VCaP (cell line): Measurements from ENCODE around the gene ENSA.
"Not testable (repeated sequence)": the region's sequence is repeated elsewhere in the genome, so short reads cannot be mapped to it uniquely, and the experiment has no call there.

Source experiments
- H3K27ac ChIP-seq: fragments of 450-650 bp; 2 replicates; pipeline ENCODE4 v1.5.1; 2017
- TF ChIP-seq, protein P1 (sequence below): fragments of 450-650 bp; conservative IDR thresholded peaks from 2 replicates; pipeline ENCODE4 v1.5.1; 2017; ENCODE audit warnings: mild to moderate bottlenecking, moderate library complexity

Gene ENSA

GRCh38 chr1:150612014-150612345 is 17.4 kb downstream of the ENSA start:
- TF ChIP-seq, protein P1, sequence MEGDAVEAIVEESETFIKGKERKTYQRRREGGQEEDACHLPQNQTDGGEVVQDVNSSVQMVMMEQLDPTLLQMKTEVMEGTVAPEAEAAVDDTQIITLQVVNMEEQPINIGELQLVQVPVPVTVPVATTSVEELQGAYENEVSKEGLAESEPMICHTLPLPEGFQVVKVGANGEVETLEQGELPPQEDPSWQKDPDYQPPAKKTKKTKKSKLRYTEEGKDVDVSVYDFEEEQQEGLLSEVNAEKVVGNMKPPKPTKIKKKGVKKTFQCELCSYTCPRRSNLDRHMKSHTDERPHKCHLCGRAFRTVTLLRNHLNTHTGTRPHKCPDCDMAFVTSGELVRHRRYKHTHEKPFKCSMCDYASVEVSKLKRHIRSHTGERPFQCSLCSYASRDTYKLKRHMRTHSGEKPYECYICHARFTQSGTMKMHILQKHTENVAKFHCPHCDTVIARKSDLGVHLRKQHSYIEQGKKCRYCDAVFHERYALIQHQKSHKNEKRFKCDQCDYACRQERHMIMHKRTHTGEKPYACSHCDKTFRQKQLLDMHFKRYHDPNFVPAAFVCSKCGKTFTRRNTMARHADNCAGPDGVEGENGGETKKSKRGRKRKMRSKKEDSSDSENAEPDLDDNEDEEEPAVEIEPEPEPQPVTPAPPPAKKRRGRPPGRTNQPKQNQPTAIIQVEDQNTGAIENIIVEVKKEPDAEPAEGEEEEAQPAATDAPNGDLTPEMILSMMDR, result no peak
- H3K27ac ChIP-seq, result no peak overlapping the region

- H3K27ac ChIP-seq, result no peak overlapping the region
- TF ChIP-seq, protein P1, result no peak
These were observed 18.8 kb downstream of the ENSA start for GRCh38 chr1:150610576-150610975.

DNA sequence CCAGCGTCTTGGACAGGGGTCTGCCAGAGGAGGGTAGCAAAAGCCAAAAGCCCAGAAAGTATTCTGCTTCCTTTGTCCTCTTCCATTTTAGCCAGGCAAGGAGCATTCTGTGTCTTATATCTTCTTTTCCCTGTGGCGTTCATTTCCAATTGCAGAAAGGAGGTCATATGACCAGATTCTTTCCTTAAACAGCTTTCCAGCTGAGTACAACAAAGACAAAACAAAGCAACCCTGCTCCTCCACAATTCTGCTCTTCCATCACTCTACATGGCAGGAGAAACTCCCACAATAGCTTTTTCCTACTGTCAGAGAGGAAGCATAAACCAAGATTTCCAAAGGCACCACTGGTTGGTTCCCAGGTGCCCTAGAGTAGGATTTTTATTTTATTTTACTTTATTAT is 19.7 kb downstream of the ENSA start:
- H3K27ac ChIP-seq, result no peak overlapping the region

GRCh38 chr1:150606463-150607142 is 22.8 kb downstream of the ENSA start:
- H3K27ac ChIP-seq, result no peak overlapping the region
- TF ChIP-seq, protein P1, result no peak

More for the DNA sequence above, 19.7 kb downstream of the ENSA start:
- TF ChIP-seq, protein P1, result no peak

- not testable (repeated sequence) for H3K27ac ChIP-seq
These were observed 24.0 kb downstream of the ENSA start for GRCh38 chr1:150605451-150605731.

- H3K27ac ChIP-seq, result no peak overlapping the region
- TF ChIP-seq, protein P1, result no peak
These were observed 25.2 kb downstream of the ENSA start for GRCh38 chr1:150604226-150604588.

GRCh38 chr1:150603711-150604110 is 25.7 kb downstream of the ENSA start:
- TF ChIP-seq, protein P1, result no peak
- H3K27ac ChIP-seq, result no peak overlapping the region

DNA sequence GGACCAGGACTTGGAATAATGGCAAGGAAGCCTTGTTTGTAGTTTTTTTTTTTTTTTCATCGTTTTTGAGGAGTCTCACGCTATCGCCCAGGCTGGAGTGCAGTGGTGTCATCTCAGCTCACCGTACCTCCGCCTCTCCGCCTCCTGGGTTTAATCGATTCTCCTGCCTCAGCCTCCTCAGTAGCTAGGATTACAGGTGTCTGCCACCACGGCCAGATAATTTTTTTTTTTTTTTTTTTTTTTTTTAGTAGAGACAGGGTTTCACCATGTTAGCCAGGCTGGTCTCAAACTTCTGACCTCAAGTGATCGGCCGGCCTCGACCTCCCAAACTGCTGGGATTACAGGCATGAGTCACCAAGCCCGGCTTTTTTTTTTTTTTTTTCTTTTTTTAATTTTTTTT is 27.0 kb downstream of the ENSA start:
- H3K27ac ChIP-seq, result not testable (repeated sequence)

GRCh38 chr1:150601540-150601939 is 27.9 kb downstream of the ENSA start:
- TF ChIP-seq, protein P1, result no peak
- H3K27ac ChIP-seq, result no peak overlapping the region

DNA sequence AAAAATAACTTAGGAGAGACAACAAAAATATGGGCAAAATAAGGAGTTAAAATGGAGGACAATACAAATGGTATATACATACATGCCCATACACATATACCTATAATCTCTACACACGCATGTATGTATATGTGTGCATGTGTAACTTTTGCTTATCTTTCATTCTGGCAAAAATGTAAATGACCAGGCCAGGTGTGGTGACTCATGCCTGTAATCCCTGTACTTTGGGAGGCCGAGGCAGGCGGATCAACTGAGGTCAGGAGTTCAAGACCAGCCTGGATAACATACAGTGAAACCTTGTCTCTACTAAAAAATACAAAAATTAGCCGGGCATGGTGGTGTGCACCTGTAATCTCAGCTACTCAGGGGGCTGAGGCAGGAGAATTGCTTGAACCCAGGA is 31.1 kb downstream of the ENSA start:
- H3K27ac ChIP-seq, result not testable (repeated sequence)
